GM13977 (cell line): Measurements from ENCODE around the gene LDHB.

Experiments
- DNase-seq: peaks from one replicate; pipeline ENCODE4 v3.0.0; 2012; ENCODE audit warnings: low spot score
- in situ Hi-C: fragments of 300-500 bp; cut with MboI; formaldehyde crosslinking; loops from one replicate; pipeline ENCODE4 v1.12.0; 2022; ENCODE audit warnings: low sequenced_read_pairs, low pct_unique_long_range_greater_than_20kb, mixed read lengths, inconsistent platforms; ENCODE audit not compliant: unreplicated experiment
- TF ChIP-seq, protein P1 (sequence below): IDR thresholded peaks from 2 replicates; pipeline ENCODE4 v1.5.1; 2012; ENCODE audit warnings: mild to moderate bottlenecking, control low read depth; ENCODE audit not compliant: insufficient read depth; ENCODE audit errors: extremely low read depth, missing control alignments

The LDHB gene

DNA sequence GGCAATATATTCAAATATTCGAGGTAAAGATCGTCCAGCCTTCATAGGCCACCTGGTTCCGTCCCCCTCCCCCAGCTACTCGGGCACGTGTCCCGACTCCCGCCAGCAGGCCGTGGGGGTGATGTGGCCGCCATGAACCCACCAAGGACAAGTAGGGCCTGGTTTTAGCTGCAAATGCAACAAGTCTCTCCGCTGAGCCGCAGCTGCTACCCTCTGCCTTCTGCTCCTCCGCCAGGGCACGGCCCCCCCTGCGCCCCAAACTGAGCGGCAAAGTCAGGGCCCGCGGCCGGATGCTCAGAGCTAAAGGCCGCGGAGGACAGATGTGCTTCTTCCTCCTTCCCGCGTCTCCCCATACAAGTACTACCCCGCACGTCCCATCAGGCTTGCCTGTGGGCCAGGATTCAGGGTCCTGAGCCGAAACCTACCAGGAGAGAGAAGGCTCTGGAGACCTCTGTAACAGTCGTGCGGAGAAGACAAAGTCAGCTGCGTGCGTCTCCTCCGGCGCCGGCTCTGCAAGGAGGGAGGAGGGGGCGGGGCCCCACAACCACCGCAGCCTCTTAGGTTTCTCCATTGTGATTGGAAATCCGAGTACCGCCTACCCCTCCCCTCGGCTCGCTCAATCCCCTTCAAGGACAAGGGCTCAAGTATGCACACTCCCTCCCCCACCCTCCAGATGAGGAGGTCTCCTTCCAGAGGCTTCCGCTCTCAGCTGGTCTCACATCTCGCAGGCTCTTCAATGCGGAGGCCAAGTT is at the start of gene LDHB:
Gene LDHB (minus strand): TSS at position 517 of the 752 bp plus-strand sequence. CDS start 3,171 bp downstream, outside the sequence.
- TF ChIP-seq, protein P1, sequence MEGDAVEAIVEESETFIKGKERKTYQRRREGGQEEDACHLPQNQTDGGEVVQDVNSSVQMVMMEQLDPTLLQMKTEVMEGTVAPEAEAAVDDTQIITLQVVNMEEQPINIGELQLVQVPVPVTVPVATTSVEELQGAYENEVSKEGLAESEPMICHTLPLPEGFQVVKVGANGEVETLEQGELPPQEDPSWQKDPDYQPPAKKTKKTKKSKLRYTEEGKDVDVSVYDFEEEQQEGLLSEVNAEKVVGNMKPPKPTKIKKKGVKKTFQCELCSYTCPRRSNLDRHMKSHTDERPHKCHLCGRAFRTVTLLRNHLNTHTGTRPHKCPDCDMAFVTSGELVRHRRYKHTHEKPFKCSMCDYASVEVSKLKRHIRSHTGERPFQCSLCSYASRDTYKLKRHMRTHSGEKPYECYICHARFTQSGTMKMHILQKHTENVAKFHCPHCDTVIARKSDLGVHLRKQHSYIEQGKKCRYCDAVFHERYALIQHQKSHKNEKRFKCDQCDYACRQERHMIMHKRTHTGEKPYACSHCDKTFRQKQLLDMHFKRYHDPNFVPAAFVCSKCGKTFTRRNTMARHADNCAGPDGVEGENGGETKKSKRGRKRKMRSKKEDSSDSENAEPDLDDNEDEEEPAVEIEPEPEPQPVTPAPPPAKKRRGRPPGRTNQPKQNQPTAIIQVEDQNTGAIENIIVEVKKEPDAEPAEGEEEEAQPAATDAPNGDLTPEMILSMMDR = no peak

DNA sequence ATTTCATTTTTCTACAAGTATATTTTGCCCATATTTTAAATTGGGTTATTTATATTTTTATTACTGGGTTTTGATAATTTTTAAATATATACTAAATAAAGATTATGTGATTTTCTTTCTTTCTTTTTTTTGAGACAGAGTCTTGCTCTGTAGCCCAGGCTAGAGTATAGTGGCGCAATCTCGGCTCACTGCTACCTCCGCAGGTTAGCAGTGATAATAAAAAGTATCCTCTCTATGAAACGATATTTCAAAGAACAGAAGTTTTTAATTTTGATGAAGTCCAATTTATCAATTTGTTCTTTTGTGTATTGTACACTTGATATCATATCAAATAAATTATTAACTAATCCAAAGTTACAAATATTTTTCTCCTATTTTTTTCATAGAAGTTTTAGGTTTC is 47.2 kb upstream of the LDHB start:
- no peak for DNase-seq
- in situ Hi-C loops = loop anchor here (25.0 kb wide), 1 partner anchor 307 kb away; no protein-coding TSS in a partner anchor
- TF ChIP-seq, protein P1 = no peak

More for the DNA sequence above, at the start of gene LDHB:
- DNase-seq = peak; percentile 87
- in situ Hi-C loops = no loop called here

DNA sequence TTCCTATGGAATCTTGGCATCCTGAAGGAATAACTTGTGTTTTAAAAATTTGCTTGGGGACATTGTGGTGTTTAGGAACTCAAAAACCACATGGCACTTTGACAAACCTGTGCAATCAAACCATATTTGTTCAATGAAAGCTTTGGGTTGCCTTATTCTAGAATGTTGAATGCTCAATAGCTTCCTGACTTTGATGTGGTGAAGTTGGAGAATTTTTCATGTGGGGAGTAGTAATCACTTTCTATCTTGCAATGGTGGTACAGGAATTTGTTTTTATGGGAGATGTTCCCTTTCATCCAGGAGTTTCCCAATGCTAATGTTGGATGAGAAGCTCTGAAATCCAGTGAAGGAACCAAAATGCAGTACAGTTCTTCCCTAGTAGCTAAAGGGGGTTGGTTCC is 42.2 kb upstream of the LDHB start:
- in situ Hi-C loops = loop anchor here (25.0 kb wide), 2 partner anchors 312 to 737 kb away; no protein-coding TSS in a partner anchor
- DNase-seq = no peak
- TF ChIP-seq, protein P1 = no peak

DNA sequence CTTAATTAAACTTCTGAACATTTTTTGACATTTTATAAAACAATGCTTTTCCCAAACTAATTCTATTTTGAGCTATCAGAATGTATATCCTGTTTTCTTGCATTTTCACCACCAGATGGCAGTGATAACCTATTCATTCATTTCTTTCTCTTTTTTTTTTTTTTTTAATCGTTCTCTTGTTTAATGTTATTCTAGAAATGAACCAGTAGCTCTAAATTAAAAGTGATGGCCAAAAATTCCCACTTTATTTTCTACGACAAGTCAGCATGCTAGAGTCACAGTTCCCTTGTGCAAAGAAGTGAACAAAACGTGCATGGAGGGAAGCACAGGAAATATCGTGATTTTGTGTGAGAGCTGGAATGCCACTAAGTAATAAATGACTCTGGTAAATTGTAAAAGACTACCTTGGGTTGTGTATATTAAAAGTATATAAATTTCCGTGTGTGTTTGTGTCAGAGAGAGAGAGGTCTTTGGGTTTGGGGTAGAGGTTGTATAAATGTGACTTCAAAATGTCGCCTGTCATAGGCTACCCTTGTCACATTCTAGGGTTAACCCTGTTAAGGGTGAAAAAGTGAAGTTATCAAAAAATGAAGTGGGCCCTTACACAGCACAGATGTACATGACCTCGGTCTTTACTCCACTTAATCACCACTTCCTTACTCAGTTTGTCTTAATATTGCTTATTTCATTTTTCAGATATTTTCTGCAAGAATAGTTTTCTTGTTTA is 40.4 kb upstream of the LDHB start:
- TF ChIP-seq, protein P1 = peak; percentile 46
- in situ Hi-C loops = loop anchor here (25.0 kb wide), 1 partner anchor 739 kb away; no protein-coding TSS in a partner anchor
- DNase-seq = no peak

DNA sequence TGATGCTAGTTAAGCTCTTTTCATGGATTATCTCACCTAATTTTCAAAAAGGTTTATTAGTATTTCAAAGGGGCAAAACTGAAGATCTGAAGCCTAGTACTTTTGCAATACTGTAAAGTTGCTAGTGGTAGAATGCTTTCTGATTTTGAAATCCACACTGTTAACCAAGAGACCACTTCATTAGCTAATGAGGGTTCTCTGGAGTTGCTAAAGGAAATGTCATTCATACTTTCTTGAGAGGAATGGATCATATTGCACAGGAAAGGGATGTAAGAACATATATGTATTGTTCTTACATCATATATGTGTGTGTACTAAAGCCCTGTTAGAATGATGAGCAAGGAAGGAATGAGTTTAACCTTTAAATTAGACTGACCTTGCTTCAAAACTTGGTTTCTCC is 39.0 kb upstream of the LDHB start:
- TF ChIP-seq, protein P1 = no peak
- in situ Hi-C loops = loop anchor here (25.0 kb wide), 1 partner anchor 741 kb away; no protein-coding TSS in a partner anchor
- DNase-seq = no peak

DNA sequence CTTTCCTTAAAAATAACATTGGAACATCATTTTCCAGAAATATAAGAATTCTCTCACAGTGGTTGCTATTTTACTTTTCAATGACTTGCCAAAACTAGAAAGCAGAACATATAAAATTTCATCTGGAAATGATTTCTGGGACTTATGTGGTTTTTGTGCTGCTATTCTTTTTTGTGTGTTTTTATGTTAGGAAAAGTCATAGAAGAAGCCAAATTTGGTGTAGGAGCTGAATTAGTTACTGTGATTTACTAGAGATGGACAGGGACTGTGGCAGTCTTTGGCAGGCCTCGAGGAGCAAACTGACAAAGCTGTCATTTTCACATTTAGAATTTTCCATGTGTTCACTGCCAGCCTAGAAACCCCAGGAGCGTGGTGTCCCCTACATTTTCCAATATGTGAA is 38.3 kb upstream of the LDHB start:
- no peak for DNase-seq

More for the DNA sequence above, 38.3 kb upstream of the LDHB start:
- in situ Hi-C loops = loop anchor here (25.0 kb wide), 1 partner anchor 741 kb away; no protein-coding TSS in a partner anchor
- TF ChIP-seq, protein P1 = no peak
